HepG2 (cell line): Measurements from ENCODE around the gene SNRPD2. TPM values are rescaled to one million over a fixed set of nuclear protein-coding genes. Genes with fewer than 3 reads are reported as not detected.

Source experiments
- FOXP1 ChIP-seq, 2 experiments: fragments of 450-650 bp in 1 of 2; IDR thresholded peaks; 2 replicates each; pipeline ENCODE4 v1.6.1; 2017 to 2018; ENCODE audit warnings: antibody characterized with exemption in 1 of 2
- IKZF4 ChIP-seq: sonication (generic); formaldehyde crosslinking; IDR thresholded peaks from 2 replicates; pipeline ENCODE4 v1.5.1; 2020; ENCODE audit warnings: borderline replicate concordance, mild to moderate bottlenecking, low read depth, missing genetic modification reagents; ENCODE audit errors: not compliant biosample characterization
- KDM1A ChIP-seq: IDR thresholded peaks from 2 replicates; pipeline ENCODE4 v1.6.1; 2016; ENCODE audit warnings: missing compliant biosample characterization
- KMT2B ChIP-seq: IDR thresholded peaks from 2 replicates; pipeline ENCODE4 v1.6.1; 2016; ENCODE audit warnings: missing genetic modification reagents, missing compliant biosample characterization
- MEIS1 ChIP-seq: sonication (generic); formaldehyde crosslinking; IDR thresholded peaks from 2 replicates; pipeline ENCODE4 v1.9.0; 2021; ENCODE audit warnings: mild to moderate bottlenecking, missing genetic modification reagents, moderate library complexity, borderline replicate concordance
- NFE2L1 ChIP-seq: sonication (generic); formaldehyde crosslinking; IDR thresholded peaks from 2 replicates; pipeline ENCODE4 v1.4.0; 2020; ENCODE audit warnings: missing genetic modification reagents, mild to moderate bottlenecking, borderline replicate concordance
- PPARG ChIP-seq: conservative IDR thresholded peaks from 2 replicates; pipeline ENCODE4 v1.6.1; 2016; ENCODE audit warnings: missing biosample characterization, missing genetic modification reagents
- THAP11 ChIP-seq: IDR thresholded peaks from 2 replicates; pipeline ENCODE4 v1.6.1; 2016; ENCODE audit warnings: missing biosample characterization, missing genetic modification reagents
- ZKSCAN5 ChIP-seq: sonication (generic); formaldehyde crosslinking; IDR thresholded peaks from 2 replicates; pipeline ENCODE4 v1.5.1; 2020; ENCODE audit warnings: mild to moderate bottlenecking, missing genetic modification reagents
- ZNF329 ChIP-seq: sonication (generic); formaldehyde crosslinking; IDR thresholded peaks from 2 replicates; pipeline ENCODE4 v1.9.0; 2021; ENCODE audit warnings: low read depth, mild to moderate bottlenecking, missing genetic modification reagents
- ZNF431 ChIP-seq: sonication (generic); formaldehyde crosslinking; IDR thresholded peaks from 2 replicates; pipeline ENCODE4 v1.9.0; 2022; ENCODE audit warnings: missing genetic modification reagents, low read depth, mild to moderate bottlenecking, borderline replicate concordance
- ZNF446 ChIP-seq: sonication (generic); formaldehyde crosslinking; IDR thresholded peaks from 2 replicates; pipeline ENCODE4 v1.5.0; 2020; ENCODE audit warnings: mild to moderate bottlenecking, missing genetic modification reagents
- ZNF577 ChIP-seq: sonication (generic); formaldehyde crosslinking; IDR thresholded peaks from 2 replicates; pipeline ENCODE4 v1.4.0; 2020; ENCODE audit warnings: mild to moderate bottlenecking, low read depth, missing genetic modification reagents, borderline replicate concordance
- ZNF777 ChIP-seq: sonication (generic); formaldehyde crosslinking; IDR thresholded peaks from 2 replicates; pipeline ENCODE4 v1.4.0; 2020; ENCODE audit warnings: missing genetic modification reagents
- polyA plus RNA-seq, 8 experiments: library from polyadenylated mRNA; depleted of rRNA in 3 of 8; stranded (reverse) in 7 of 8; unstranded in 1 of 8; fragments of >200 nt; fragmentation: Illumina TruSeq in 4 of 8; extraction: Trizol in 4 of 8; gene quantifications; 2 replicates each; pipeline versions ENCODE4 v1.2.1 to v1.2.3, GENCODE V29; 2011 to 2016; ENCODE audit warnings: low read depth in 4 of 8, missing spikeins in 1 of 8, mixed read lengths in 1 of 8; ENCODE audit not compliant: insufficient read depth in 1 of 8
- total RNA-seq, 5 experiments: library from RNA; depleted of rRNA; stranded (reverse); fragments of >200 nt; fragmentation: Illumina TruSeq; extraction: Trizol; gene quantifications; 2 replicates each; pipeline ENCODE4 v1.2.3, GENCODE V29; 2016; ENCODE audit warnings: low read depth in 1 of 5
- TF ChIP-seq, protein P1 (sequence below): sonication (generic); formaldehyde crosslinking; IDR thresholded peaks from 2 replicates; pipeline ENCODE4 v1.4.0; 2020; ENCODE audit warnings: missing genetic modification reagents
- TF ChIP-seq, protein P2 (sequence below): sonication (generic); formaldehyde crosslinking; IDR thresholded peaks from 2 replicates; pipeline ENCODE4 v1.5.0; 2020; ENCODE audit warnings: missing genetic modification reagents
- TF ChIP-seq, protein P3 (sequence below): sonication (generic); formaldehyde crosslinking; IDR thresholded peaks from 2 replicates; pipeline ENCODE4 v1.5.1; 2020; ENCODE audit warnings: missing genetic modification reagents, mild to moderate bottlenecking, borderline replicate concordance
- TF ChIP-seq, protein P4 (sequence below): fragments of 450-650 bp; IDR thresholded peaks from 2 replicates; pipeline ENCODE4 v1.6.1; 2016
- TF ChIP-seq, protein P5 (sequence below): sonication (generic); formaldehyde crosslinking; IDR thresholded peaks from 2 replicates; pipeline ENCODE4 v1.4.0; 2020; ENCODE audit warnings: missing genetic modification reagents

The SNRPD2 gene
- total and polyA plus RNA-seq, 2 of the 13 experiments (the other 11 are each of a cell fraction or from before 2014, with no cell fraction given), result 299 to 485 TPM

DNA sequence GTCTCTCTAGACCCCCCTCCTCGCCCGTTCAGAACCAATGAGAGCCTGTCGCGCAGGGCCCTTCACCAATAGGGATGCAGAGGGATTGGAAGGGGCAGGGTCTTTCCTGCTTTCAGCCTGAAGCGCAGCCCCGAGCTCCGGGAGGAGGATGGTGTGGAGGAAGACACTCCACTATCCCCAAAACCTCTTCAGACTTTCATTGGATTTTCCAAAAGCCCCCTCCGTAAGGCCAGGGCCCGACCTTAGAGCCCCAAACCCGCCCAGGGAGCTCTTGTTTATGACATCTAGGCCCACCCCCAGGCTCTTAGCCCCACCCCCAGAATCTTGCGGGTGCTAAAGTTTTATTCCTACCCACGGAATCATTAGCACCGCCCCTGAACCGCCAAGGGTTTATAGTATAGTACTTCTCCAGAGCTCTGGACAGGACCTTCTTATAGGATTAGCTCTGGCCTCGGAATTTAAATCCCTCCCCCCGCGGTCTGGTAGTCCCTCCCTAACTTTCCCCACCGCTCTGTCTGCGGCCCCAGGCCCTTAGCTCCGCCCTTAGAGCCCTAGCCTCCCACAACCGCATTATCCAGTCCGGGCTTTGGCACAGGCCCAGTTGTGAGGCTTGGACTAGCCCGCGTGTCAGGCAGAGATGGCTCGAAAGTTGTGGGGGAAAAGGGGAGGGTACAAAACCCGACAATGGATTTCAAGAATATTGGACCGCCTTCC is 46.0 kb downstream of the SNRPD2 start (continued):
- TF ChIP-seq, protein P1, sequence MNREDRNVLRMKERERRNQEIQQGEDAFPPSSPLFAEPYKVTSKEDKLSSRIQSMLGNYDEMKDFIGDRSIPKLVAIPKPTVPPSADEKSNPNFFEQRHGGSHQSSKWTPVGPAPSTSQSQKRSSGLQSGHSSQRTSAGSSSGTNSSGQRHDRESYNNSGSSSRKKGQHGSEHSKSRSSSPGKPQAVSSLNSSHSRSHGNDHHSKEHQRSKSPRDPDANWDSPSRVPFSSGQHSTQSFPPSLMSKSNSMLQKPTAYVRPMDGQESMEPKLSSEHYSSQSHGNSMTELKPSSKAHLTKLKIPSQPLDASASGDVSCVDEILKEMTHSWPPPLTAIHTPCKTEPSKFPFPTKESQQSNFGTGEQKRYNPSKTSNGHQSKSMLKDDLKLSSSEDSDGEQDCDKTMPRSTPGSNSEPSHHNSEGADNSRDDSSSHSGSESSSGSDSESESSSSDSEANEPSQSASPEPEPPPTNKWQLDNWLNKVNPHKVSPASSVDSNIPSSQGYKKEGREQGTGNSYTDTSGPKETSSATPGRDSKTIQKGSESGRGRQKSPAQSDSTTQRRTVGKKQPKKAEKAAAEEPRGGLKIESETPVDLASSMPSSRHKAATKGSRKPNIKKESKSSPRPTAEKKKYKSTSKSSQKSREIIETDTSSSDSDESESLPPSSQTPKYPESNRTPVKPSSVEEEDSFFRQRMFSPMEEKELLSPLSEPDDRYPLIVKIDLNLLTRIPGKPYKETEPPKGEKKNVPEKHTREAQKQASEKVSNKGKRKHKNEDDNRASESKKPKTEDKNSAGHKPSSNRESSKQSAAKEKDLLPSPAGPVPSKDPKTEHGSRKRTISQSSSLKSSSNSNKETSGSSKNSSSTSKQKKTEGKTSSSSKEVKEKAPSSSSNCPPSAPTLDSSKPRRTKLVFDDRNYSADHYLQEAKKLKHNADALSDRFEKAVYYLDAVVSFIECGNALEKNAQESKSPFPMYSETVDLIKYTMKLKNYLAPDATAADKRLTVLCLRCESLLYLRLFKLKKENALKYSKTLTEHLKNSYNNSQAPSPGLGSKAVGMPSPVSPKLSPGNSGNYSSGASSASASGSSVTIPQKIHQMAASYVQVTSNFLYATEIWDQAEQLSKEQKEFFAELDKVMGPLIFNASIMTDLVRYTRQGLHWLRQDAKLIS (CRISPR knock-in tag), result no peak
- no peak for TF ChIP-seq IKZF4
- no peak for TF ChIP-seq ZNF577 (CRISPR knock-in tag)
- no peak for TF ChIP-seq ZNF329 (CRISPR knock-in tag)
- TF ChIP-seq KDM1A (CRISPR knock-in tag), result peak; percentile 89
- TF ChIP-seq, protein P2, sequence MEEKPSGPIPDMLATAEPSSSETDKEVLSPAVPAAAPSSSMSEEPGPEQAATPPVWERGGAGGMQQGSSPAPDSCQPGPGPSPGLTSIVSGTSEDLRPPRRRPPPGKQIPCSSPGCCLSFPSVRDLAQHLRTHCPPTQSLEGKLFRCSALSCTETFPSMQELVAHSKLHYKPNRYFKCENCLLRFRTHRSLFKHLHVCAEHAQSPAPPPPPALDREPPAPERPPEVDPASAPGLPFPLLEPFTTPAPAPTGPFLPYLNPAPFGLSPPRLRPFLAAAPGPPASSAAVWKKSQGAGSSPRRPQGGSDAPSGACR (CRISPR knock-in tag), result no peak
- no peak for TF ChIP-seq ZKSCAN5 (CRISPR knock-in tag)
- TF ChIP-seq KMT2B (CRISPR knock-in tag), result no peak
- no peak for TF ChIP-seq PPARG (CRISPR knock-in tag)
- peak; percentile 35; the same call in 1 of the 2 replicates for TF ChIP-seq THAP11 (CRISPR knock-in tag)
- no peak for TF ChIP-seq ZNF431 (CRISPR knock-in tag)
- no peak for TF ChIP-seq FOXP1 (IDR thresholded peaks at IDR 0.05)
- TF ChIP-seq FOXP1 (CRISPR knock-in tag; IDR thresholded peaks at IDR 0.05), result no peak
- no peak for TF ChIP-seq NFE2L1 (CRISPR knock-in tag)
- no peak for TF ChIP-seq ZNF777 (CRISPR knock-in tag)
- TF ChIP-seq ZNF446, result no peak
- no peak for TF ChIP-seq MEIS1 (CRISPR knock-in tag)
- TF ChIP-seq, protein P3, sequence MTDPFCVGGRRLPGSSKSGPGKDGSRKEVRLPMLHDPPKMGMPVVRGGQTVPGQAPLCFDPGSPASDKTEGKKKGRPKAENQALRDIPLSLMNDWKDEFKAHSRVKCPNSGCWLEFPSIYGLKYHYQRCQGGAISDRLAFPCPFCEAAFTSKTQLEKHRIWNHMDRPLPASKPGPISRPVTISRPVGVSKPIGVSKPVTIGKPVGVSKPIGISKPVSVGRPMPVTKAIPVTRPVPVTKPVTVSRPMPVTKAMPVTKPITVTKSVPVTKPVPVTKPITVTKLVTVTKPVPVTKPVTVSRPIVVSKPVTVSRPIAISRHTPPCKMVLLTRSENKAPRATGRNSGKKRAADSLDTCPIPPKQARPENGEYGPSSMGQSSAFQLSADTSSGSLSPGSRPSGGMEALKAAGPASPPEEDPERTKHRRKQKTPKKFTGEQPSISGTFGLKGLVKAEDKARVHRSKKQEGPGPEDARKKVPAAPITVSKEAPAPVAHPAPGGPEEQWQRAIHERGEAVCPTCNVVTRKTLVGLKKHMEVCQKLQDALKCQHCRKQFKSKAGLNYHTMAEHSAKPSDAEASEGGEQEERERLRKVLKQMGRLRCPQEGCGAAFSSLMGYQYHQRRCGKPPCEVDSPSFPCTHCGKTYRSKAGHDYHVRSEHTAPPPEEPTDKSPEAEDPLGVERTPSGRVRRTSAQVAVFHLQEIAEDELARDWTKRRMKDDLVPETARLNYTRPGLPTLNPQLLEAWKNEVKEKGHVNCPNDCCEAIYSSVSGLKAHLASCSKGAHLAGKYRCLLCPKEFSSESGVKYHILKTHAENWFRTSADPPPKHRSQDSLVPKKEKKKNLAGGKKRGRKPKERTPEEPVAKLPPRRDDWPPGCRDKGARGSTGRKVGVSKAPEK, result no peak
- TF ChIP-seq, protein P4, sequence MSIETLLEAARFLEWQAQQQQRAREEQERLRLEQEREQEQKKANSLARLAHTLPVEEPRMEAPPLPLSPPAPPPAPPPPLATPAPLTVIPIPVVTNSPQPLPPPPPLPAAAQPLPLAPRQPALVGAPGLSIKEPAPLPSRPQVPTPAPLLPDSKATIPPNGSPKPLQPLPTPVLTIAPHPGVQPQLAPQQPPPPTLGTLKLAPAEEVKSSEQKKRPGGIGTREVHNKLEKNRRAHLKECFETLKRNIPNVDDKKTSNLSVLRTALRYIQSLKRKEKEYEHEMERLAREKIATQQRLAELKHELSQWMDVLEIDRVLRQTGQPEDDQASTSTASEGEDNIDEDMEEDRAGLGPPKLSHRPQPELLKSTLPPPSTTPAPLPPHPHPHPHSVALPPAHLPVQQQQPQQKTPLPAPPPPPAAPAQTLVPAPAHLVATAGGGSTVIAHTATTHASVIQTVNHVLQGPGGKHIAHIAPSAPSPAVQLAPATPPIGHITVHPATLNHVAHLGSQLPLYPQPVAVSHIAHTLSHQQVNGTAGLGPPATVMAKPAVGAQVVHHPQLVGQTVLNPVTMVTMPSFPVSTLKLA, result no peak
- TF ChIP-seq, protein P5, sequence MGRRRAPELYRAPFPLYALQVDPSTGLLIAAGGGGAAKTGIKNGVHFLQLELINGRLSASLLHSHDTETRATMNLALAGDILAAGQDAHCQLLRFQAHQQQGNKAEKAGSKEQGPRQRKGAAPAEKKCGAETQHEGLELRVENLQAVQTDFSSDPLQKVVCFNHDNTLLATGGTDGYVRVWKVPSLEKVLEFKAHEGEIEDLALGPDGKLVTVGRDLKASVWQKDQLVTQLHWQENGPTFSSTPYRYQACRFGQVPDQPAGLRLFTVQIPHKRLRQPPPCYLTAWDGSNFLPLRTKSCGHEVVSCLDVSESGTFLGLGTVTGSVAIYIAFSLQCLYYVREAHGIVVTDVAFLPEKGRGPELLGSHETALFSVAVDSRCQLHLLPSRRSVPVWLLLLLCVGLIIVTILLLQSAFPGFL, result no peak
